Fibroblast of villous mesenchyme (primary cell): Measurements from ENCODE around the gene MELK. TPM values are rescaled to one million over a fixed set of nuclear protein-coding genes. Genes with fewer than 3 reads are reported as not detected.

Experiments used
- DNase-seq: peaks from one replicate; pipeline ENCODE4 v3.0.0-alpha.2; 2010; ENCODE audit warnings: low read depth
- H3K4me3 ChIP-seq: 2 replicates; pipeline ENCODE4 v1.5.1; 2011; ENCODE audit warnings: low read depth, mild to moderate bottlenecking, low read length
- total RNA-seq: library from RNA; depleted of rRNA; stranded (reverse); fragments of >200 nt; gene quantifications from 2 replicates; pipeline ENCODE4 v1.2.3, GENCODE V29; 2012
- TF ChIP-seq, protein P1 (sequence below): IDR thresholded peaks from 2 replicates; pipeline ENCODE4 v1.5.1; 2012; ENCODE audit warnings: low read depth, mild to moderate bottlenecking, low read length; ENCODE audit not compliant: insufficient read depth

The MELK gene
- total RNA-seq, 1 donor, result 34.5 TPM

DNA sequence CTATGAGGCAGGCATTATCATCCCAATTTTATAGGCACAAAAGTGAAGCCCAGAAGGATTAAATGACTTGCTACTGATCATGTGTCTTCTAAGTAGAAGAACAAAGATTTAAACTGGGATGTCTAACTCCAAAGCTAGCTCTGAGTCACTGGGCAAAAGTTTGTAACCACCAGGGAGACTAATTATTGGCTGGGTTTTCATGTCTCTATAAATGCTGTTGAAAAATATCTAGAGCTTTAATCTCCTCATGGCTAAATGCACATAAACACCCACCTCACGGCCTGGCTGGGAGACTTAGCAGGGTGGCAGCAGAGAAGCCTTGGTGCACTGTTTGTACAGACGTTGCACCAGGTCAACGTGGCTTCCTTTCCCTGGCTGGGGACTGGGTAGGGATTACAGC is 144.6 kb downstream of the MELK start:
- no peak for DNase-seq
- H3K4me3 ChIP-seq, result no peak overlapping the region
- TF ChIP-seq, protein P1, sequence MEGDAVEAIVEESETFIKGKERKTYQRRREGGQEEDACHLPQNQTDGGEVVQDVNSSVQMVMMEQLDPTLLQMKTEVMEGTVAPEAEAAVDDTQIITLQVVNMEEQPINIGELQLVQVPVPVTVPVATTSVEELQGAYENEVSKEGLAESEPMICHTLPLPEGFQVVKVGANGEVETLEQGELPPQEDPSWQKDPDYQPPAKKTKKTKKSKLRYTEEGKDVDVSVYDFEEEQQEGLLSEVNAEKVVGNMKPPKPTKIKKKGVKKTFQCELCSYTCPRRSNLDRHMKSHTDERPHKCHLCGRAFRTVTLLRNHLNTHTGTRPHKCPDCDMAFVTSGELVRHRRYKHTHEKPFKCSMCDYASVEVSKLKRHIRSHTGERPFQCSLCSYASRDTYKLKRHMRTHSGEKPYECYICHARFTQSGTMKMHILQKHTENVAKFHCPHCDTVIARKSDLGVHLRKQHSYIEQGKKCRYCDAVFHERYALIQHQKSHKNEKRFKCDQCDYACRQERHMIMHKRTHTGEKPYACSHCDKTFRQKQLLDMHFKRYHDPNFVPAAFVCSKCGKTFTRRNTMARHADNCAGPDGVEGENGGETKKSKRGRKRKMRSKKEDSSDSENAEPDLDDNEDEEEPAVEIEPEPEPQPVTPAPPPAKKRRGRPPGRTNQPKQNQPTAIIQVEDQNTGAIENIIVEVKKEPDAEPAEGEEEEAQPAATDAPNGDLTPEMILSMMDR, result no peak

DNA sequence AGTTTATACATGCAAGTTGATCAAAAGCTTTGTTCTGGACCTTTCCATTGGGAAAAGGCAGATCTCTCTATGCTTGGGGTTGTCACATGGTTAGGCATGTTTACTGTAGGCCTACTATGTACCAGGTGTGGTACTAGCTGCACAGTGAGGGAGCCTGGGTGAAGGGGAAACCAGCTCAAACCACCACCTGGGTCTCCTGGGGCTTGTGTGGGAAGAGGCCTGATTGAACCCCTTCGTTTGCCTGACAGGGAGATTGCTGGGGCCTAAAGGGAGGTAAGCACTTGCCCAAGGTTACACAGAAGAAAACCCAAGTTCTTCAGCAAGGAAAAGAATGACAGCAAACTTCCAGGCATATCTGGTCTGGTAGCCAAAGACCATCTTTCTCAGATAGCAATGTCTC is 145.9 kb downstream of the MELK start:
- no peak overlapping the region for H3K4me3 ChIP-seq
- no peak for DNase-seq
- TF ChIP-seq, protein P1, result no peak

DNA sequence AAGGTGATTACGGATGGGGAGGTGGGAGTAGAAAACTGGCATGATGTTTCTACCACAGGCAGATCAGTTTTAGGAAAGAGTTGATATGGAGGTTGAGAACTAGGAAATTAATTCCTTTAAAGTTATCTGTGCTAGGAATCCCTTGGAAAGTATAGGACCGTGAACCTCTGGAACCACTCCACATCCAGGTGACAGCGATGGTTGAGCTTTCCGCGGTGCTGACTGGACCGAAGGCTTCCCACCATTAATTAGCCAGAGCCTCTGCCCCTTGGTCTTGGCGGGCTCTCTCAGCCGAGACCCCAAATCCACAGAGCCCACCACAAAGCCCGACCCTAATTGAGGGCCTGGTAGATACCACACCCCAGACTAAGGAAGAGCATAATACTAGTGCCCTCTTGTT is 147.3 kb downstream of the MELK start:
- no peak overlapping the region for H3K4me3 ChIP-seq
- TF ChIP-seq, protein P1, result no peak

DNA sequence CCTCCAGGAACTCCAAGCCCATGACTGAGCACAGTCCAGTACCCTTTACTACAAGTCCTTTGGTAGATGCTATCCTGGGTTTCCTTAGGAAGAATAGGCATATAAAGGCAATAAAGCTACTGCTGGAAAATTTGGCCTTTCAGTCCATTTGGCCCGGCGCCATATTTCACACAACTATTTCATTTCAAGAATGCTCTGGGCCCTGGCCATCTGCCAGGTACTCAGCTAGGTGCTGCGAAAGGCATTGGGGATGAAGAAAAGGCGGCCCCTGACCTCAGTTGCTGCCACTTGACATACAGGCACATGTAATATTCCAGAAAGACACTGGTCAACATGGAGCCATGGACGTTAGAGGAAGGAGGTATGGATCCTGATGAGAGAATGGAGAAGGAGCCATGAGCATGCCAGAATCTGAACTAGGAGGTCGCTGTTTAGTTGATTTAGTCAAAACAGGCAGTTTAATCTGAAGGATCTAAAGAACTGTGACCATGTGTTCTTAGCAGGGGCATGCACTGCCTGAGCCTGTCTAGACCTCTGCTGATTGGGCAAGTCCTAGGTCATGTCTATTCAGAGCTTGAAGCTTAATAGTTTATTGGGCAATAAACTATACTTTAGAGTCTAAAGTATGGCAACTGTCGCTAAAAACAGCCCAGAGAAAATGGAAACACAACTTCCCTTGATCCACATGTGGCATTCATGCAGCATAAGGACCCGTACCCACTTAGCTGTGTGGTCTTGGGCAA is 149.3 kb downstream of the MELK start:
- TF ChIP-seq, protein P1, result no peak
- H3K4me3 ChIP-seq, result no peak overlapping the region
- DNase-seq, result no peak

More for the DNA sequence above, 147.3 kb downstream of the MELK start:
- DNase-seq, result no peak

DNA sequence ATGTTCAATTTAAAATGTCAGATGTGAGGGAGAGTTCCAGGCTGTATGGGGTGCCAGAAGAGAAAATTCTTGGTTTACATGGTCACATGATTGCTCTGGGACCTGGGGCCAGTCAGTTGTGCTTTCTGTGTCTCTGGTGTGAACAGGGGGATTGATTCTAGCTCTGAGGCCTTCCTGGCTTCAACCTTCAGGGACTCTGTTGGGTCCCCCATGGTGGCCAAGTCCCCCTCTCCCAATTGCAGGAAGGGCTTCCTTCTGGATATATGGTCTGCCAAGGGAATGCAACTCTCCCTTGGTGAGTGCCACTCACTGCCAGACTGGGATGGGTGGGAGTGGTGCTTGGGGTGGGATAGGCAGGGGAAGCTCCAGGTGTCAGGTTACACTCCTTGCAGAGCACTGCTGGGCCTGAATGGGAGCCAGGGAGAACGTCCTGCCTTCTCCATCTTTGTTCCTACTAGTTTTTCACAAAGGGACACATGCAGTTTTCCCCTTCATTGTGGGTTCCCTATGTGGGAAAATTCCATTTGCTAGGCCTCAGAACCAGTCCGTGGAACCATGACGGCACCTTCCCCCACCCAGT is 153.2 kb downstream of the MELK start:
- TF ChIP-seq, protein P1, result no peak
- no peak overlapping the region for H3K4me3 ChIP-seq
- no peak for DNase-seq

Other genes starting within 250 kb of the MELK start
- gene RNF38, start 172.6 kb upstream of the MELK start, total RNA-seq, result 9.0 and 14.7 TPM in 2 replicates